NCI-H1694 (cell line): ENCODE measurements around the gene CYP26B1.

Experiments
- DNase-seq: peaks from one replicate; lab custom pipeline; 2025; lab: John Stamatoyannopoulos, UW

Gene CYP26B1

DNA sequence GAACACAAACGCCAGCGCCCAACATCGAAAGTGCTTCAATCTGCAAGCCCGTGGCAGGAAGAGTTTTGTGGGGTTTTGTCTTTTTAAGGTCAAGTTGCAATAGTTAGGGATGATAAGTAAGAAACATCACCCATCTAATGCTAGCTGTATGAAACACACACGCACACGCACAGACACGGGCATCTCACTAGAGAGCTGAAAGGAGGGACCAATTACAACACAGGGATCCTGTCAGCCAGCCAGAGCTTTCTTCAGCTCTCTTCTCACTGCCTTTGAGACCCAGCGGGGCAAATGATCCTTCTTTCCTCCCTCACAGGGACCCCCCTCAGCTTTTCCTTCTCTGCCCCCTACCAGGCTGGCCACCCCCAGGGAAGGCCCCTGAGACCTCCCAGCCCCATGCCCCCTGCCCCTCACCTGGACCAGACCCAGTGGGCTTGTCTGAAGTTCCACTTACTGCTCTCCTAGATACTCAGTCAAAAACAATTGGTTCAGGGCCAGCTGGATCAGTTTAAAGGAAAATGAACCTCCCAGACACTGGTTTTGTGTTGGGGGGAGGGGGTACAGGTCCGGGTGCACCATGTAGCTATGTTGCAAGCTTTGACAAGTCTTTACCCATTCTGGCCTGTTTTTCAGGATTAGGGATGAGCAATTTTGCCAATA is 17.9 kb downstream of the CYP26B1 start:
- DNase-seq: no peak

DNA sequence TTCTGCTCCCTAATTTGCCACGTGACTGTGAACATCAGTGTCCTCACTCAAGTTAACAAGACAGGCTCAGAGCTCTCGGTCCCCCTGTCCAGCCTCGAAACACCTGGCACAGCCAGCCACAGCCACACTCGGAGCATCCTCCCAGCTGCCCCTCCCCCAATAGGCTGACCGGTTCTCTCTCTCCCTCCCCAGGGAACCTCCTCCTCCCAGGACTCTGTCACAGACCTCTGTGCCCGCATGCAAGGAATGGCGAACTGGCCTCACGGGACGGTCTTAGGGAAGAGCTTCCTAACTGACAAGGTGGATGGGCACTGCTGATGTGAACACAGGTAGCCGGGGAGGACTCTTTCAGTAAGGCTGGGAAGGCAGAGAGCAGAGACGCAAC is 18.8 kb downstream of the CYP26B1 start:
- DNase-seq: no peak

DNA sequence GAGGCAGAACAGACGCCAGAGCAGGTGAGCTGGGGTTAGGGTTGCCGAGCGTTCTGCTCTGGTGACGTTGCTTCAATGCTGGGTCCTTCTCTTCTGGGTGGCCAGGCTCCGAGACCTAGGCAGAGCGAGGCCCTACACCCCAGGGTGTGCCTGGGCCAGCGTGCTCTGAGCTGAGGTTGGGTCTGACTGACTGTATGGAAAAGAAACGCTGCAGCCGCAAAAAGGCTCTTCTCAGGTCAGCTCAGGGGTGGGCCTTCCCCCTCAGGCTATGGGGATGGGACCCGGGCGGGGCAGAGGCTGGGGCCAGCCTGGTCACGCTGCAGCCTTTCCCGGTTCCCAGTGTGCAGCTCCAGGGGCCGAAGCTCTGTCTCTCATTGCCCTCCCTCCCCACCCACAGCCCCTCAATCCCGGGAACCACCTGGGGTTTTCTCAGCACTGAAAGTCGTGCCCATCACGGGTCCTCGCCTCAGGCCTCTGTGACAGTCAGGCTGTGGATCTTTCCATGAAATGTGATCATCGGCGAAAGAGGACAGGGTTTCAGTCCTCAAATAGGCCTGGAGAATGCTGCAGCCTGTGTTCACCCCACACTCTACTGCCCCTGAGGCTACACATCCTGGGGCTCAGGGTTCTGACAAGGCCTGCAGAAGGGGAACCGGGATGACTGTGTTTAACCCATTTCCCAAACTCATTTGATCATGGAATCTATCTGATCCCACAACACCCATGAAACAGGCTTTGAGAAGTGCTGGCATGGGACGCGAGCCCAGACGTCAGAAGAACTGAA is 19.4 kb downstream of the CYP26B1 start:
- no peak for DNase-seq

DNA sequence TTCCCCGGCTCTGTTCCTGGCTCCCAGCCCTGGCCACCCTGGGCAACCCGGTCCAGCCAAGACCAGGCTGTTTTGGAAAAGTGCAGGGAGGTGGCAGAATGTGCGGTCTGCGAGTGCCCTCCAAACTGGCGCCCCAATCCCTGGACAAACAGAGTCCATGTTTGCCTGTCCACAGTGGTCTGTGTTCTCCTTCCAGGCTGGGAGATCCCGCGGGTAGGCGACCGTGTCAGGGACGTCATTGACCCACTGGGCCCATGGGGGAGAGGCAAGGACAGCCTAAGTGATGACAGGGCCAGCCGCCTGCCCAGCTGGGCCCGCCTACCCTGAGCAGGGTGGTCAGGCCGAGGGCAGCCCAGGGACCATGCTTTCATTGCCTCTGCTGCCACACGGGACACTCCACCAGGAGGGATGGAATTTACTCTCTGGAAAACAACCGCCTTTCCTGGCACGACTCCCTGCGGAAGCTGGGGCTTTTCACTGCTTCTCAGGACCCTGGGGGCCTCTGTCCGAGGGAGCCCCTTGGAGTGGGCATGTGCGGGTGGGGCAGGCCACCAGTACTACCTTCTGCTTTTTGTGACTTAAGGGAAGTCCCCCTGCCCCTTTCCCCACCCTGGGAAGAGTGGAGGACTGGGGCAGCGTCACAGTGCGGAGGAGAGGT is 20.1 kb downstream of the CYP26B1 start:
- DNase-seq: no peak

DNA sequence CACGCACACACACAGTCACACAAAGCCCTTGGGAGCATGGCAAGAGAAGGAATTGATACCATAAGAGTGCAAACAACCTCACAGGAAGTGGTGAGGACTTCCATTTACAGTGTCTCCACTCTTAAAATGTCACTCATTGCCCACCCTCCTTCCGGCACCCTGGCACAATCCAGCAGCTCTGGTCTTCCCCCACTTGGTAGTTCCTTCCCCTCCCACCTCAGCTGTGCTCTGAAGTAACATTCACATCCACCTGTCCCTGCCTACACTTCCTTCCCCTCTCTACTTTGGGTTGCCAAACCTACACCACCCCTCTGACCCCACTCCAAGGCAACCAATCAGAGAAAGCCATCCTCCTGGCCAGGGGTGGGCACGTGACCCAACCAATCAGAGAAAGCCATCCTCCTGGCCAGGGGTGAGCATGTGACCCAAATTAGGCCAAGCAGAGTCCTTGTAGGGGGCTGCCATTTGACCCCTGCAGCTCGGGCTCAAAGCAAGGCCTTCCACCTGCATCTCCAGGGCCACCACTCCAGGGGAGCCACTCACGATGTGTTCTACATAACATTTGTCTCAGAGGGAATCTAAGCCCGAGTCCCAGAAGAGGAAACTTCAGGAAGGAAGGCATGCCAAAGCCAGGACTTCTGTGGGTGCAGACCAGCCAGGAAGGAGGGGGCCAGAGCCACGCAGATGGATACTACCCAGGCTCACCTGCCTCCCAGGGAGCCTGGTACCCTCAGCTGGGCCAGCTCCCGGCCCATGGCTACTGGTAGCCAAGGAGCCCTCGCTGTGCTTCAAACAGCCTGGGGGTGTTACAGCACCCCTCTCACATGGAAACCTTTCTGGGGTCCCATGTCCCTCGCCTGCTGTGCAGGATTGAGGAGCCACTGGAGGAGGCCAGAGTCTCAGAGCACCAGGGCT is 21.2 kb downstream of the CYP26B1 start:
- DNase-seq: no peak

DNA sequence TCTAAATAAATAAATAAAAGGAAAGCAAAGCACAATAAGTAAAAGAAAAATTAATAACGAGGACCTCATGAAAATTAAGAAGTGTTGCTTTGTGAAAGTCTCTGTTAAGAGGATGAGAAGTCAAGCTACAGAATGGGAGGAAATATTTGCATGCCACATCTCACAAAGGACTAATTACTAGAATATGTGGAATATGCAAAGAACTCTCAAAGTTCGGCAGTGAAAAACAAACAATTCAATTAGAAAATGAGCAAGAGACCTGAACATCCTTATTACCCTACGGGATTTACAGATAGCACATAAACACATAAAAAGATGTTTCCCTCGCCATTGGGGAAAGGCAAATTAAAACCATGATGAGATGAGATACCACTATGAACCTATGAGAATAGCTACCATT is 23.3 kb downstream of the CYP26B1 start:
- DNase-seq: no peak

DNA sequence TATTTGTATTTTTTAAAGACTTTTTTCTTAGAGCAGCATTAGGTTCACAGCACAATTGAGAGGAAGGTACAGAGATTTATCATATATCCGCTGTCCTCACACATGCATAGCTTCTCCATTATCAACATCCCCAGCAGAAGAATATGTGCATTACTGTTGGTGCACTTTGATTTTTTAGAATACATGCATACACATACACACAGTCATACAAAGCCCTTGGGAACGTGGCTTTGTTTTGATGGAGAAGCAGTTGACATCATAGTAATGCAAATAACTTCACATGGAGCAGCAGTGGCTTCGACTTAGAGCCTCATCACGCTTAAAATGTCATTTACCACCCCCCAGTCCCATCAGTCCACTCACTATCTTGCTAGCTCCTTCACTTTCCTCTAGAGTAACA is 26.5 kb downstream of the CYP26B1 start:
- no peak for DNase-seq

DNA sequence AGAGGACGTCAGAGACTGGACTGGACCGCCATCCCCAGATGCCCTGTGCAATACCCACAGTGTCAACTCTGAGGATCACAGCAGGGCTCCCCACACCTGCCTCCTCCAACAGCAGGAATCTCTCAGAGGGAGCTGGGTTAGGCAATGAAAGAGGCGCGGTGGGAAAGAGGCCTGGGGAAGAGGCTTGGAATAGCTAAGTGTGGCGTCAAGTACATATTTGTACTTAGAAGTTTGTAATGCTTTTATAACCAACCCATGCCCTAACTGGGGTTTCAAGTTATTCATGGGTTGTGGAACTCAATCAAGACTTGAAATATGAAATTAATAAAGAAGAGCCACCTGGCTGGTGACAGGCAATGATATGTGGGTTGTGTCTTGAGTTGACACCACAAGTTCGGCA is 28.7 kb downstream of the CYP26B1 start:
- no peak for DNase-seq

DNA sequence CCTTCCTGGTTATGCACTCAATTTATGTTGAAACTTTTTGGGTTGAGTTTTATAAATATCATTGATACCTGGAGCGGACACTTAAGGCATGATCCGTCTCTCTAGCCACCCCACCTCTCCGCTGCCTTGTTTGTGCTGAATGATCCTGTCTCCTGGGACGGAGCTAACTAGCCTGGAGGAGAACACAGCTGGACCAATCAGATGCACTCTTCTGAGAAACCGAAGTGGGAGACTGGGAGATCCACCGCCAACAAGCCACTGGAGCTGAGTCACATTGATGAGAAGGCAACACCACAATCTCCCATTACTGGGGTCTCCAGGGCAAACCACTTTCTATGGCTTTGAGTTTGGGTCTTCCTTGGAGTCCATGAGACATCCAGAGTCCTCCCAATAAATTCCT is 29.3 kb downstream of the CYP26B1 start:
- no peak for DNase-seq

DNA sequence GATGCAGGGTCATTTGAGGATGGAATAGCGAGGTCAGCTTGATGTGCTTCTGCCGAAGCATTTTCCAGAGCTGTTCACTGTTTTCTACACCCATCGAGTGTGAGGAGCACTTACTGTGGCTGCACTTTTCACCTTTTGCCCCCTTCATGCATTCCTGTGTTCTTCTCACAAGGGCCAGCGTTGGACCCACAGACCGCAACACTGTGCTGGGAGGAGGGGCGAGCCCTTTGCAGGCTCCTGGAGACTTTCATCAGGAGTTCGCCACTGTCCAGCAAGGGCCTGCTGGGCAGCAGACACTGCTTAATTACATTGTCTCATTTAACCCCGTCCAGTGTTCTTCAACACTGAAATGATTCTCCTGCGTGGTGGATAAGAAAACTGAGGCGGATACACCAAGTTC is 29.9 kb downstream of the CYP26B1 start:
- DNase-seq: no peak

DNA sequence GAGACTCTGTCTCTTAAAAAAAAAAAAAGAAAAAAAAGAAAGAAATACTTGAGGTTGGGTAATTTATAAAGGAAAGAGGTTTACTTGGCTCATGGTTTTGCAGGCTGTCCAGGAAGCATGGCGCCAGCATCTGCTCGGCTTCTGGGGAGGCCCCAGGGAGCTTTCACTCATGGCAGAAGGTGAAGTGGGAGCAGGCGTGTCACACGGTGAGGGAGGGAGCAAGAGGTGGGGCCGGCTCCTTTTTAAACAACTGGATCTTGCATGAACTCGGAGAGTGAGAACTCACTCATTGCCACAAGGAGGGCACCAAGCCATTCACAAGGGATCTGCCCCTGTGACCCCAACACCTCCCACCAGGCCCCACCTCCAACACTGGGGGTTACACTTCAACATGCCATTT is 30.6 kb downstream of the CYP26B1 start:
- DNase-seq: no peak

DNA sequence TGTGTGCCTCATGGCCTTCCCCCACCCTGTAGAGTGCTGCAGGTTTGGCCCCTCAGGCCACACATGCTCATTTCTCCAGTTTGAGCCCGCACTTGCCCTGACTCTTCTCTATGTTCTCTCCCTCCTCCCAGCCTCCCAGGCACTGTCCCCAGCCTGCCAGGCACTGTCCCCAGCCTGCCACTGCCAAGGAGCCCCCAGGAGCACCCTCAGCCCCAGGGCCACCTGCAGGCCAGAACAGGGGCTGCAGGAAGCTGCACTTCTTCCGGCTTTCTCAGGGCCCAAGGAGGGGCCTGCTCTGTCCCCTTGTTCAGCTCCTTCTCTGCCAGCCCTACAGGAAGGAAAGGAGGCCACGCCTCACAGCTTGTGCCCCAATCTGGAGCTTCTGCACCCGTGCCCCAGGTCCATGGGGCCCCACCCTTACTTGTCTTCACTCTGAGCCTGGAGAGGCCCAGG is 31.6 kb downstream of the CYP26B1 start:
- DNase-seq: no peak

DNA sequence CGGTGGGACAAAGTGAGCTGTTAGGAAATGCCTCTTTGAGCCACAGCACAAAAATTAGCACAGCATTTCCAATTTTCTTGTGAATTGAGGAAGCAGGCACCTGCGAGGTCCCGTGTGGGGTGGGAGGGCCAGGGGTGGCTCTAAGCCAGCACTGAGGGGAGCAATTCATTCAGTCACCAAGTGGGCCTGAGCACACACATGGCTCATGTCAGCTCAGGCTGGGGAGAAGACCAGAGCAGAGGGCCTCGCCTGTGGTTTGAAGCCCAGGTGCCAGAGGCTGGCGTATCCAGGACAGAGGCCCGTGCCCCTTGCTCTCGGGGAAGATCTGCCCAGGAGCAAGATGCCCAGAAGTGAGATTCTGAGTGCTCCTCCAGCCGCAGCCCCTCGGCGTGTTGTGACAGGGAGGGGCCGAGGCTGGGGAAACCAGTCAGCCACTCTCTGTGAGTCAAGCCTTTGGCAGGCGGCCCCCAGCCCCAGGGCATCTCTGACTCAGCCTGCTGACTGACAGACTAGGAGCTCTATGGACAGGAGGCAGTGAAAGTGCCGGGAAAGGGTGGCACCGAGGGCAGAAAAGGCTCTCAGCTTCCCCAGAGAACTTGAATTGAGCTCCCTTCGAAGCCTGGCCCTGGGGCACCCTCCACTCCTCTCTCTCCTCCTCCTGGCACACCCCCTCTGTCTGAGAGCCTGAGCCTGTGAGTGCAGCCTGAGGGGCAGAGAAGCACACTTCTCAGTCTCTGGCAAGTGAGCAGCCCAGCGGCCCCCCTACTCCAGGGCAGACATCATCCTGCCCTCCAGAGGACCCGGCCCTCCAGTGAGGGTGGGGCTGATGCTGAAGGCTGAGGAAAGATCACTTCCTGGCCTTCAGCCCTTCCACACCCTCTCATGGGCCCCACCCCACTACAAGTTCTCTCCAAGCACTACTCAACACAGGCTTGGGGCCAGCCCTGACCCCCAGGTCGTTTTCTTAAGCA is 32.3 kb downstream of the CYP26B1 start:
- no peak for DNase-seq

DNA sequence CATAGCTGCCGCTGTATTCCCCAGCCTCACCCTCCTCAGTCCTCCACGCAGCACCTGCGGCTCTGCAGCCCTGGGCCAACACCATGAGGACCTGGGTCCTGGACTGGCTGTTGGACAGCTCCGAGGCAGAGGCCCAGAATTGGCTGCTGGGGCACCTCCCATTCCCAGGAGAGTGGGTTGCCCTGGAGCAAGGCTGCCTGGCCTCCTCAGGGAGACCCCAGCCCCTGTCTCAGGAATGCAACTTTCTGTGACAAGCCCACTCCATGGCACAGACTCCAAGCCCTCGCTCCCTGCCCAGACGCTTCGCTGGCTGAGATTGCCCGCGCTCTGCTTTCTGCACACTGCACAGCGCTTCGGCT is 33.0 kb downstream of the CYP26B1 start:
- DNase-seq: no peak

DNA sequence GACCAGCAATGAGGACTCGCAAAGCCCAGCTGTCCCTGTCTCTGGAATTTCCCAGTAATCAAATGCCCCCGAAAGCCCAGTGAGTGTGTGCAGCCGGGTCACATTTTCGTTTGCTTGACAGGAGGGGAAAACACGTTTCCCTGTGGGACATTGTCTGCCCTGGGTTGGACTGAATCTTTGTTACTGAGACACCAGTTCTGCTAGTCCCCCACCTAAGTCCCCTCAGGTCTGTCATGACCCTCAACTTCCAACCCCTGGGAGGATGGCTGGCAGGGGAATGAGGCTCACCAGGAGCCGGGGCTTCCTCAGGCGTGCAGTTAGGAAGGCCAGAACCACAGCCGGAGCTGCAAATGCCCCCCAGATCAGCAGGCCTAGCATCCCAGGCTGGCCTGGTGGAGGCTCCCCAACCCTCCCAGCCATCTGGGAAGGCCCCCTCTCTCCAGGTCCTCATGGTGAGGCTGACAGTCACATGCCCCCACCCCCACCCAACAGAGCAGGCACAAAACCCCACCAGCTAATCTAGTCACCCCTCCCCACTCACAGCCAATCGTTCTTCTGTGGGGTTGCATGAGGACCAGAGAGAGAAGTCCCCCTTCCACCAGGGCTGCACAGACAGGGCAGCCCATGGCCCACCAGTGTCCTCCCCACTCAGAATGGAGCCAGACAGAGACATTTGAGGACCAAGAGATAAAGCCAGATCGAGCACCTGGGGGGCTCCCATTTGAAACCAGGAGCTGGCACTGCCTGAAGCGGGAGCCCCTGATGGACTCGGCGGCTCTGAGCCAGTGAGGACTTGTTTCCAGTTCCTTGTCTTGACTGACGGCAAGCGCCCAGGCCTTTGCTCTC is 33.6 kb downstream of the CYP26B1 start:
- DNase-seq: no peak

DNA sequence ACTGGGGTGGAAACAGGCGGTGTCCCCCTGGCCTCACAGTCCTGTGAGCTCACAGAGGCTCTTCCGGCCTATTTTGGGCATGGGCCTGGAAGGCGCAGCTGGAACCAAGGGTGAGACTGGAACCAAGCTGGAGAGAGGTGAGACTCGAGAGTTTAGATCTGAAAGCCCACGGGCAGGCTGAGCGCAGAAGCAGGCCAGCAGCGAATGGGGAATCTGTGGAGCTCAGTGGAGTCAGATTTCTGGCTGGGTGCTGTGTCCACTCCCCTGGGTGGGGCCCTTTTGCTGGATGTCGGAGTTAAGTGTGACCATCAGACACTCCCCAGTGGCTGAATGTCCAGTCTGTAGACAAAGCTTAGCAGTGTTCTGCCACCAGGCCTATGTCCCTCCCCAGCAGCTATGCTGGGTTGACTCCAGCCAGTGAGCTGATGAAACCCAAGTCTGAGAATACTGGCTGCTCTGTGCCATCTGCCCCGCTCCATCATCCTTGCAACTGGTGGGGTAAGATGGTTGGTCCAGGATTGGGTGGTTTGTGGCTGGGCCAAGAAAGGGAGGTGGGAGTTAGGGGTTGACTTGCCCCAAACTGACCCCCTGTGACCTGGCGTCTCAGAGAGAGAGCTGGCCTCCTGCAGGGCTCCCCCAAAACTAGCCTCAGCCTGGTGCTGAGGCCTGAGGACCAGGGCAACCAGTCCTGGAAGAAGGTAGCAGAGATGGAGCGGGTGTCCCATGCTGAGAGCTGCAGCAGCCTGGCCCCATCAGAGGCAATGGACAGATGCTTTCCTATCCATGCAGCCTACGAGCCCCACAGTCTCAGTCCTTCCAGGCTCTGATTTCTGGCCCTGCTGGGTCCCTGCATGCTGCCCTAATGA is 34.4 kb downstream of the CYP26B1 start:
- no peak for DNase-seq

DNA sequence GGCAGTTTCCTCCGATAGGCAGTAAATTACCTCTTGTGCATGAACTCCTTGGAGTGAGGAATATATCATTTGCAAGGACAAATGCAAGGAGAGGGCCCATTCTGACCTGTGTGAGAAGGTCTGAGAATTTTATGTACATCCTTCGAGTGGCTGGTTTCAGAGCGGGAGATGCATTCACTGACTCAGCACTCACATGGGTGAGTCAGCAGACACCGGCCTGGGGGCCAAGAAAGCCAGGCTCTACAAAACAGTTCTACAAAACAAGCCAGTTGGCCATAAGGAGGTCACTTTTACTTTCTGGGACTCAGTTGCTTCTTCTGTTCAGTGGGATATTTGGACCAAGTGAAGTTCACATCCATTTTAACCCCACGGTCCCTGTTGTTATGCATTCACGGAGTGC is 35.3 kb downstream of the CYP26B1 start:
- DNase-seq: no peak

DNA sequence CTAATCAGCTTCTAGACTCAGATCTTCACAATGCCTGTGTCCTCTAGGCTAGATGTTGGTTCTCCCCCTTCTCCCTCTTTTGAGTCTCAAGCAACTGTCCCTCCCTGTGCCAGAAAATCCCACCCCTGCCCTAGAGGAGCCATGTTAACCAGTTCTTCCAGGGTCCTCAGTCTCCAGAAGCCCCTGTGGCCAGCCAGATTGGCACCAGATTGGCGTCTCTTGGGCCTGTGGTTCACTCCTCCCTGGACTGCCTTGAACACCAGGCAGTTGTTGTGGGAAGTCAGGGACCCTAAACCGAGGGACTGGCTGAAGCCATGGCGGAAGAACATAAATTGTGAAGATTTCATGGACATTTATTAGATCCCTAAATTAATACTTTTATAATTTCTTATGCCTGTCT is 36.6 kb downstream of the CYP26B1 start:
- DNase-seq: no peak

DNA sequence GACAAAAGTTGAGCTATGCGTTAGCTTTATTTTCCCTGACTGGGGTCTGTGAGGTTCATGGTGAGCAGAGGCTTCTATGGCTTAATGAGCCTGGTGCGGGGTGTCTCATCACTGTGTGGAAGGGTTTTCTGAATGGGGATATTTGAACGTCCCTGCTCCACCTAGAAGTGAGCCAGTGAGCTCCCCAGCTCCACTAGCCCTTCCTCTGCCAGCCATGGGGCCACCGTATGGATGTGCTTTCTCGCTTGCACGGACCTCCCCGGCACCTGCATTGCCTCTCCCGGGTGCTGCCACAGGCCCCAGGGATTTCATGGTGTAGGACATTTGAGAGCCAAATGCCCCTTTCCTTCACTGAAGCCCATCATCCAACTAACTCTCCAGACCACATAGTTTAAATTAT is 37.8 kb downstream of the CYP26B1 start:
- no peak for DNase-seq
